SK-N-SH treated with all-trans-retinoic acid at 6 μM for 48 hours (cell line): Measurements from ENCODE around the gene PTPN1.

Experiments
- ARNTL ChIP-seq: fragments of 450-650 bp; formaldehyde crosslinking; IDR thresholded peaks from 2 replicates; pipeline ENCODE4 v1.5.0; 2020; ENCODE audit warnings: low read depth, mild to moderate bottlenecking, moderate library complexity, borderline replicate concordance
- CSRNP3 ChIP-seq: fragments of 250-450 bp; sonication (Bioruptor Pico); IDR thresholded peaks from 2 replicates; pipeline ENCODE4 v1.5.1; 2021; ENCODE audit warnings: mild to moderate bottlenecking, moderate library complexity
- GLIS3 ChIP-seq: fragments of 250-450 bp; sonication (Bioruptor Pico); IDR thresholded peaks from 2 replicates; pipeline ENCODE4 v1.5.0; 2020; ENCODE audit warnings: mild to moderate bottlenecking, moderate library complexity
- TCF4 ChIP-seq: fragments of 250-450 bp; sonication (Bioruptor Pico); IDR thresholded peaks from 2 replicates; pipeline ENCODE4 v1.8.0; 2021; ENCODE audit warnings: mild to moderate bottlenecking, moderate library complexity, borderline replicate concordance
- ZFP3 ChIP-seq: fragments of 250-450 bp; sonication (Bioruptor Pico); IDR thresholded peaks from 2 replicates; pipeline ENCODE4 v1.5.0; 2020; ENCODE audit warnings: mild to moderate bottlenecking, moderate library complexity
- ZFP30 ChIP-seq: fragments of 450-650 bp; formaldehyde crosslinking; IDR thresholded peaks from 2 replicates; pipeline ENCODE4 v1.5.0; 2022; ENCODE audit warnings: mild to moderate bottlenecking, moderate library complexity

- TF ChIP-seq TCF4 (CRISPR knock-in tag) (no peak), ZFP3 (no peak), GLIS3 (CRISPR knock-in tag) (no peak), ARNTL (CRISPR knock-in tag) (no peak), CSRNP3 (CRISPR knock-in tag) (no peak), ZFP30 (CRISPR knock-in tag) (no peak)
These were observed 22.0 kb downstream of the PTPN1 start for GRCh38 chr20:50532221-50532620.
